GM06990 (cell line): ENCODE measurements around the gene TTC24.
"Not testable (repeated sequence)": the region's sequence is repeated elsewhere in the genome, so short reads cannot be mapped to it uniquely, and the experiment has no call there.

Experiments
- DNase-seq: peaks from one replicate; pipeline ENCODE4 v3.0.0-alpha.2; 2011; ENCODE audit not compliant: insufficient read length; ENCODE audit errors: extremely low read depth
- H3K27me3 ChIP-seq: replicated peaks from 2 replicates; pipeline ENCODE4 v1.6.0; 2011; ENCODE audit warnings: low read length; ENCODE audit not compliant: control insufficient read depth, insufficient read depth
- H3K36me3 ChIP-seq: 2 replicates; pipeline ENCODE4 v1.5.1; 2011; ENCODE audit warnings: low read length; ENCODE audit not compliant: control insufficient read depth, insufficient read depth
- H3K4me3 ChIP-seq: replicated peaks from 2 replicates; pipeline ENCODE4 v1.5.1; 2011; ENCODE audit warnings: low read depth, mild to moderate bottlenecking, control low read depth, low read length
- CTCF ChIP-seq: IDR thresholded peaks from 2 replicates; pipeline ENCODE4 v1.5.1; 2011; ENCODE audit warnings: low read length, control low read depth, mild to moderate bottlenecking, inconsistent platforms; ENCODE audit not compliant: insufficient read depth, poor library complexity, severe bottlenecking

Gene TTC24

GRCh38 chr1:156601892-156602291 is 22.4 kb downstream of the TTC24 start:
- Histone ChIP-seq H3K4me3 (peak overlapping the region; percentile 80), H3K36me3 (peaks cover 9% of the 10 kb centered on the region), H3K27me3 (no peaks in the 10 kb centered on the region)
- TF ChIP-seq CTCF = no peak
- no peak for DNase-seq

GRCh38 chr1:156602557-156602993 is 23.1 kb downstream of the TTC24 start:
- Histone ChIP-seq H3K27me3 (no peaks in the 10 kb centered on the region), H3K4me3 (no peak overlapping the region), H3K36me3 (peaks cover 6% of the 10 kb centered on the region)
- DNase-seq = no peak
- TF ChIP-seq CTCF = peak; percentile 47

- not testable (repeated sequence) for H3K27me3 ChIP-seq, H3K36me3 ChIP-seq, H3K4me3 ChIP-seq, DNase-seq
Observed at GRCh38 chr1:156607344-156607743, 27.8 kb downstream of the TTC24 start.

- no peaks in the 10 kb centered on the region for H3K36me3 ChIP-seq
- peak; percentile 77 for TF ChIP-seq CTCF
- DNase-seq = no peak
- H3K27me3 ChIP-seq = no peaks in the 10 kb centered on the region
- no peak overlapping the region for H3K4me3 ChIP-seq
Observed at GRCh38 chr1:156608036-156608674, 28.6 kb downstream of the TTC24 start.

- DNase-seq = no peak
- Histone ChIP-seq H3K4me3 (no peak overlapping the region), H3K36me3 (no peaks in the 10 kb centered on the region), H3K27me3 (no peaks in the 10 kb centered on the region)
- TF ChIP-seq CTCF = peak; percentile 76
Observed at GRCh38 chr1:156608981-156609380, 29.5 kb downstream of the TTC24 start.

GRCh38 chr1:156610072-156610471 is 30.5 kb downstream of the TTC24 start:
- H3K27me3 ChIP-seq, H3K4me3 ChIP-seq, DNase-seq, H3K36me3 ChIP-seq: not testable (repeated sequence)

GRCh38 chr1:156612666-156613065 is 33.1 kb downstream of the TTC24 start:
- no peak for DNase-seq
- H3K4me3 ChIP-seq = no peak overlapping the region
- no peaks in the 10 kb centered on the region; the same call in 1 of the 2 replicates for H3K27me3 ChIP-seq
- H3K36me3 ChIP-seq = no peaks in the 10 kb centered on the region
- TF ChIP-seq CTCF = no peak
